IPS-15b (cell line): ENCODE measurements around the gene GYPC.
"Not testable (repeated sequence)": the region's sequence is repeated elsewhere in the genome, so short reads cannot be mapped to it uniquely, and the experiment has no call there.

Experiments used
- H3K27me3 ChIP-seq: one replicate; pipeline ENCODE4 v1.6.1; 2013; ENCODE audit warnings: low read length; ENCODE audit not compliant: control insufficient read depth, insufficient read depth
- H3K36me3 ChIP-seq: one replicate; pipeline ENCODE4 v1.6.1; 2013; ENCODE audit warnings: low read length; ENCODE audit not compliant: control insufficient read depth, insufficient read depth
- H3K4me1 ChIP-seq: one replicate; pipeline ENCODE4 v1.6.1; 2013; ENCODE audit warnings: mild to moderate bottlenecking, low read length; ENCODE audit not compliant: control insufficient read depth, insufficient read depth
- H3K4me3 ChIP-seq: one replicate; pipeline ENCODE4 v1.5.1; 2013; ENCODE audit warnings: low read depth, low read length
- H3K9ac ChIP-seq: one replicate; pipeline ENCODE4 v1.6.1; 2013; ENCODE audit warnings: low read depth, mild to moderate bottlenecking, low read length
- H3K9me3 ChIP-seq: one replicate; pipeline ENCODE4 v1.6.1; 2013; ENCODE audit warnings: mild to moderate bottlenecking, low read length; ENCODE audit not compliant: control insufficient read depth, insufficient read depth

GYPC gene

GRCh38 chr2:126639276-126639675, 16.7 kb upstream of the GYPC start:
- H3K27me3 ChIP-seq, result no peaks in the 10 kb centered on the region
- H3K4me3 ChIP-seq, result no peak overlapping the region
- H3K4me1 ChIP-seq, result peaks cover 6% of the 10 kb centered on the region
- H3K9ac ChIP-seq, result no peak overlapping the region
- no peaks in the 10 kb centered on the region for H3K36me3 ChIP-seq
- H3K9me3 ChIP-seq, result no peaks in the 10 kb centered on the region

GRCh38 chr2:126641294-126641693, 14.7 kb upstream of the GYPC start:
- not testable (repeated sequence) for H3K27me3 ChIP-seq, H3K36me3 ChIP-seq

GRCh38 chr2:126642031-126642430, 13.9 kb upstream of the GYPC start:
- H3K4me1 ChIP-seq, result peaks cover 6% of the 10 kb centered on the region

More at GRCh38 chr2:126641294-126641693, 14.7 kb upstream of the GYPC start:
- not testable (repeated sequence) for H3K9me3 ChIP-seq, H3K9ac ChIP-seq, H3K4me1 ChIP-seq, H3K4me3 ChIP-seq

GRCh38 chr2:126643431-126643830, 12.5 kb upstream of the GYPC start:
- Histone ChIP-seq H3K27me3 (no peaks in the 10 kb centered on the region), H3K4me3 (no peak overlapping the region), H3K36me3 (no peaks in the 10 kb centered on the region), H3K4me1 (peaks cover 6% of the 10 kb centered on the region), H3K9ac (no peak overlapping the region), H3K9me3 (no peaks in the 10 kb centered on the region)

More at GRCh38 chr2:126642031-126642430, 13.9 kb upstream of the GYPC start:
- Histone ChIP-seq H3K36me3 (no peaks in the 10 kb centered on the region), H3K9ac (no peak overlapping the region), H3K27me3 (no peaks in the 10 kb centered on the region), H3K4me3 (no peak overlapping the region), H3K9me3 (no peaks in the 10 kb centered on the region)

- no peaks in the 10 kb centered on the region for H3K36me3 ChIP-seq
- no peak overlapping the region for H3K9ac ChIP-seq
- peaks cover 6% of the 10 kb centered on the region for H3K4me1 ChIP-seq
- no peaks in the 10 kb centered on the region for H3K27me3 ChIP-seq
- H3K4me3 ChIP-seq, result no peak overlapping the region
- no peaks in the 10 kb centered on the region for H3K9me3 ChIP-seq
These were observed 12.0 kb upstream of the GYPC start for GRCh38 chr2:126643972-126644371.

- Histone ChIP-seq H3K4me1 (peaks cover 6% of the 10 kb centered on the region), H3K4me3 (no peak overlapping the region), H3K27me3 (no peaks in the 10 kb centered on the region), H3K36me3 (no peaks in the 10 kb centered on the region), H3K9ac (no peak overlapping the region), H3K9me3 (no peaks in the 10 kb centered on the region)
These were observed 11.2 kb upstream of the GYPC start for GRCh38 chr2:126644630-126645191.

- no peak overlapping the region for H3K4me3 ChIP-seq
- H3K9ac ChIP-seq, result no peak overlapping the region
- H3K36me3 ChIP-seq, result no peaks in the 10 kb centered on the region
- H3K27me3 ChIP-seq, result no peaks in the 10 kb centered on the region
- no peaks in the 10 kb centered on the region for H3K9me3 ChIP-seq
- H3K4me1 ChIP-seq, result peaks cover 6% of the 10 kb centered on the region
These were observed 10.7 kb upstream of the GYPC start for GRCh38 chr2:126645211-126645618.

GRCh38 chr2:126646026-126646425, 9.9 kb upstream of the GYPC start:
- no peaks in the 10 kb centered on the region for H3K9me3 ChIP-seq
- H3K4me1 ChIP-seq, result peaks cover 6% of the 10 kb centered on the region
- H3K9ac ChIP-seq, result no peak overlapping the region
- no peak overlapping the region for H3K4me3 ChIP-seq
- no peaks in the 10 kb centered on the region for H3K27me3 ChIP-seq
- no peaks in the 10 kb centered on the region for H3K36me3 ChIP-seq

GRCh38 chr2:126647714-126648344, 8.1 kb upstream of the GYPC start:
- H3K27me3 ChIP-seq, H3K36me3 ChIP-seq, H3K9me3 ChIP-seq, H3K4me1 ChIP-seq, H3K4me3 ChIP-seq, H3K9ac ChIP-seq: not testable (repeated sequence)

GRCh38 chr2:126648345-126648786, 7.6 kb upstream of the GYPC start:
- not testable (repeated sequence) for H3K4me1 ChIP-seq, H3K4me3 ChIP-seq, H3K9ac ChIP-seq, H3K9me3 ChIP-seq, H3K36me3 ChIP-seq, H3K27me3 ChIP-seq

GRCh38 chr2:126649101-126649500, 6.9 kb upstream of the GYPC start:
- H3K27me3 ChIP-seq, result no peaks in the 10 kb centered on the region
- H3K36me3 ChIP-seq, result no peaks in the 10 kb centered on the region
- H3K4me1 ChIP-seq, result no peaks in the 10 kb centered on the region
- H3K4me3 ChIP-seq, result no peak overlapping the region
- H3K9me3 ChIP-seq, result no peaks in the 10 kb centered on the region
- H3K9ac ChIP-seq, result no peak overlapping the region

GRCh38 chr2:126650994-126651393, 5.0 kb upstream of the GYPC start:
- H3K4me3 ChIP-seq, result no peak overlapping the region
- no peak overlapping the region for H3K9ac ChIP-seq
- peaks cover 6% of the 10 kb centered on the region for H3K4me1 ChIP-seq
- H3K36me3 ChIP-seq, result no peaks in the 10 kb centered on the region
- no peaks in the 10 kb centered on the region for H3K9me3 ChIP-seq
- H3K27me3 ChIP-seq, result peaks cover 5% of the 10 kb centered on the region
